GM12878 (cell line): ENCODE data around the gene CTNS.

Source experiments
- HDAC6 ChIP-seq: fragments of 200-600 bp; sonication (generic); IDR thresholded peaks from one replicate; pipeline ENCODE4 v1.8.0; 2017; ENCODE audit warnings: antibody characterized with exemption; ENCODE audit not compliant: unreplicated experiment
- NR2C2 ChIP-seq: IDR thresholded peaks from 2 replicates; pipeline ENCODE4 v1.6.1; 2011; ENCODE audit warnings: borderline replicate concordance, low read depth; ENCODE audit not compliant: control insufficient read depth, insufficient read length
- TF ChIP-seq, protein P1 (sequence below), 3 experiments: IDR thresholded peaks in 2 of 3; conservative IDR thresholded peaks in 1 of 3; 2 replicates each; pipeline ENCODE4 v1.5.1; 2011; ENCODE audit warnings: low read depth in 3 of 3, low read length in 3 of 3, mild to moderate bottlenecking in 3 of 3, control low read depth in 2 of 3, moderate library complexity in 2 of 3, inconsistent platforms in 1 of 3, mixed read lengths in 1 of 3; ENCODE audit not compliant: control insufficient read depth in 2 of 3, insufficient read depth in 1 of 3; ENCODE audit errors: extremely low read depth in 1 of 3

- TF ChIP-seq NR2C2 = no peak
- TF ChIP-seq, protein P1, sequence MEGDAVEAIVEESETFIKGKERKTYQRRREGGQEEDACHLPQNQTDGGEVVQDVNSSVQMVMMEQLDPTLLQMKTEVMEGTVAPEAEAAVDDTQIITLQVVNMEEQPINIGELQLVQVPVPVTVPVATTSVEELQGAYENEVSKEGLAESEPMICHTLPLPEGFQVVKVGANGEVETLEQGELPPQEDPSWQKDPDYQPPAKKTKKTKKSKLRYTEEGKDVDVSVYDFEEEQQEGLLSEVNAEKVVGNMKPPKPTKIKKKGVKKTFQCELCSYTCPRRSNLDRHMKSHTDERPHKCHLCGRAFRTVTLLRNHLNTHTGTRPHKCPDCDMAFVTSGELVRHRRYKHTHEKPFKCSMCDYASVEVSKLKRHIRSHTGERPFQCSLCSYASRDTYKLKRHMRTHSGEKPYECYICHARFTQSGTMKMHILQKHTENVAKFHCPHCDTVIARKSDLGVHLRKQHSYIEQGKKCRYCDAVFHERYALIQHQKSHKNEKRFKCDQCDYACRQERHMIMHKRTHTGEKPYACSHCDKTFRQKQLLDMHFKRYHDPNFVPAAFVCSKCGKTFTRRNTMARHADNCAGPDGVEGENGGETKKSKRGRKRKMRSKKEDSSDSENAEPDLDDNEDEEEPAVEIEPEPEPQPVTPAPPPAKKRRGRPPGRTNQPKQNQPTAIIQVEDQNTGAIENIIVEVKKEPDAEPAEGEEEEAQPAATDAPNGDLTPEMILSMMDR (IDR thresholded peaks at IDR 0.05 in 2 of 3, conservative IDR thresholded peaks at IDR 0.05 in 1 of 3; ENCODE audit: control insufficient read depth in 2 of 3, extremely low read depth in 1 of 3, insufficient read depth in 1 of 3, low read depth in 3 of 3, low read length in 3 of 3) = no peak
- no peak for TF ChIP-seq HDAC6
Observed at GRCh38 chr17:3660311-3660891, 23.8 kb downstream of the CTNS start.
